Adrenal gland (tissue), 5 donors: ENCODE data around the gene HS3ST4.

Experiments
- CTCF ChIP-seq, 6 experiments: fragments of 450-650 bp in 4 of 6; fragments of 200-600 bp in 2 of 6; sonication (generic) in 1 of 6; IDR thresholded peaks; 1 replicate in 5 of 6; 2 replicates in 1 of 6; pipeline versions ENCODE4 v1.5.1 to v1.8.0; 2016 to 2021; ENCODE audit warnings: antibody characterized with exemption in 6 of 6, mild to moderate bottlenecking in 2 of 6, moderate library complexity in 1 of 6
- POLR2A ChIP-seq, 2 donors: fragments of 450-650 bp; IDR thresholded peaks; one replicate each; pipeline ENCODE4 v1.6.1; 2017; ENCODE audit warnings: antibody characterized with exemption in 2 of 2, mild to moderate bottlenecking in 2 of 2, moderate library complexity in 1 of 2
- donor health status: DM: no; HTN: no; CAD: no.

DNA sequence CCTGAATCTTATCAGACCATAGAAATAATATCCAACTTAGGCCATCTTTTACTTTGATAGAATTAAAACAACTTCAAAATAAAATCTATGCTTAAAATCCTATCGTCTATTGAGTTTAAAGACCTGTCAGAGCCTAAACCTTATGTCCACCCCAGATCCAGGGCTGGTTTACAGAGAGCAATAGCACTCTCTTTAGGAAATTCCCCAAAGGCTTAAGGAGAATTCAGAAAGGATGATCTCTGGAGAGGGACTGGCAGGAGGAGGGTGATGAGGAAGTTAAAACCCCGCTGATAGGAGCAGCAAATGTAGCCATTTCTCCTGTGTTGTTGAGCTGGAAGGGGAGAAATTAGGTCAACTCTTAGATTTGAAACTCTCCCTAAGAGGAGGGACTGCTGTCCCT is 175.3 kb downstream of the HS3ST4 start:
- no peak for TF ChIP-seq CTCF (IDR thresholded peaks at IDR 0.05)
- TF ChIP-seq POLR2A (IDR thresholded peaks at IDR 0.05): no peak
